ENCODE results near the gene ELL2. TPM values are rescaled to one million over a fixed set of nuclear protein-coding genes. Genes with fewer than 3 reads are reported as not detected.

ELL2 gene
- total RNA-seq, 1 experiment from 2014 or later, result 24.4 TPM

DNA sequence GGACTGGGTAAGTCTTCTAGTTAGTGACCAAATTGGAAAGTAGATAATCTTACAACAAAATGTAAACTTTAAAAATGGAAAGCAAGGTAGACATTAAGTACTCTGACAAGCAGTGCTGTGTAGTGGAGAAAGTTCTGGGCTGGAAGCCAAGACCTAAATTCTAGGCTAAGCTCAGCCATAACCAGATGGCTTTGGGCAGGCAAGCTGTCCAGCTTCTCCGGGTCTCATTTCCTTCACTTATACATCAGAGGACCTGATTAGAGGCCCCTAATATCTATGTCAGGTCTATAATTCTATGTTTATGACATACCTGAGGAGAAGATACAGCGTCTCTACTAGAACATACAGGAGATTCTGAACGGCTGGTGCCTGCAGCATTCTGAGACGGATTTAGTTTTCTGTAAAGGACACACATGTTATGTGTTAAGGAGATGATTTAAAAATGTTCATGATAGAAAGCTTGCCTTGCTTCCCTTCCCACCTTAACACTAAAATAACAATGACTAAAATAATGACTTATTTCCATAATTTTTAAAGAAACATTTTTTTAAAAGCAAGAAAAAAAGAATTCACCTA, 61.2 kb downstream of the ELL2 start (continued):
- TF ChIP-seq, protein P1, sequence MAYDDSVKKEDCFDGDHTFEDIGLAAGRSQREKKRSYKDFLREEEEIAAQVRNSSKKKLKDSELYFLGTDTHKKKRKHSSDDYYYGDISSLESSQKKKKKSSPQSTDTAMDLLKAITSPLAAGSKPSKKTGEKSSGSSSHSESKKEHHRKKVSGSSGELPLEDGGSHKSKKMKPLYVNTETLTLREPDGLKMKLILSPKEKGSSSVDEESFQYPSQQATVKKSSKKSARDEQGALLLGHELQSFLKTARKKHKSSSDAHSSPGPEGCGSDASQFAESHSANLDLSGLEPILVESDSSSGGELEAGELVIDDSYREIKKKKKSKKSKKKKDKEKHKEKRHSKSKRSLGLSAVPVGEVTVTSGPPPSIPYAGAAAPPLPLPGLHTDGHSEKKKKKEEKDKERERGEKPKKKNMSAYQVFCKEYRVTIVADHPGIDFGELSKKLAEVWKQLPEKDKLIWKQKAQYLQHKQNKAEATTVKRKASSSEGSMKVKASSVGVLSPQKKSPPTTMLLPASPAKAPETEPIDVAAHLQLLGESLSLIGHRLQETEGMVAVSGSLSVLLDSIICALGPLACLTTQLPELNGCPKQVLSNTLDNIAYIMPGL (CRISPR knock-in tag; IDR thresholded peaks at IDR 0.05), result no peak
- no peak for TF ChIP-seq ZNF396 (CRISPR knock-in tag; IDR thresholded peaks at IDR 0.05; ENCODE audit: borderline replicate concordance)

DNA sequence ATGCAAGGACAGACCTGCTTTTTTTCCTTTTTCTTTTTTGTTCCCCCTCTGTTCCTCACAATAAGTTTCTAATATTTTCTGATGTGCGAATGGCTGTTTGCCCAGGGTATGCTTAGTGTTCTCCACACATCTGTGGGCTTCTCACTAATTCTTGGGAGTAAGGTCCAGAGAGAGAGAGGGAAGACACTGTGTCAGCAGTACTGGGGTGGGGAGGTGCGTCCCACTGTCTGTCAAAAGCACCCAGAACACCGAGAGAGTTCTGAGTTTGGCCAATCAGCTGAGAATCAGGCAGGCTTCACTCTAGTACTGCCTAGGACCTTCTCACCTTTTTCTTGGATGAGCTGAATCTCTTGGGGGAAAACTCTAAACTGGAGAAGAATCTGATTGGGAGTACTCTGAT, 61.8 kb downstream of the ELL2 start:
- Mint-ChIP-seq H3K36me3 (peaks cover 4% of the 10 kb centered on the region; the same call in 1 of the 2 replicates), H3K27ac (no peak overlapping the region), H3K4me3 (no peak overlapping the region), H3K9me3 (no peaks in the 10 kb centered on the region), H3K4me1 (peaks cover 32% of the 10 kb centered on the region), H3K27me3 (ENCODE audit: low read depth) (no peaks in the 10 kb centered on the region)
- ChIA-PET CTCF (no interaction called here), POLR2A (no interaction called here)
- TF ChIP-seq, protein P2, sequence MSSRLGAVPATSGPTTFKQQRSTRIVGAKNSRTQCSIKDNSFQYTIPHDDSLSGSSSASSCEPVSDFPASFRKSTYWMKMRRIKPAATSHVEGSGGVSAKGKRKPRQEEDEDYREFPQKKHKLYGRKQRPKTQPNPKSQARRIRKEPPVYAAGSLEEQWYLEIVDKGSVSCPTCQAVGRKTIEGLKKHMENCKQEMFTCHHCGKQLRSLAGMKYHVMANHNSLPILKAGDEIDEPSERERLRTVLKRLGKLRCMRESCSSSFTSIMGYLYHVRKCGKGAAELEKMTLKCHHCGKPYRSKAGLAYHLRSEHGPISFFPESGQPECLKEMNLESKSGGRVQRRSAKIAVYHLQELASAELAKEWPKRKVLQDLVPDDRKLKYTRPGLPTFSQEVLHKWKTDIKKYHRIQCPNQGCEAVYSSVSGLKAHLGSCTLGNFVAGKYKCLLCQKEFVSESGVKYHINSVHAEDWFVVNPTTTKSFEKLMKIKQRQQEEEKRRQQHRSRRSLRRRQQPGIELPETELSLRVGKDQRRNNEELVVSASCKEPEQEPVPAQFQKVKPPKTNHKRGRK (CRISPR knock-in tag; IDR thresholded peaks at IDR 0.05; ENCODE audit: borderline replicate concordance), result no peak
- TF ChIP-seq CREB1 (CRISPR knock-in tag; IDR thresholded peaks at IDR 0.05) (no peak), ZNF317 (CRISPR knock-in tag; IDR thresholded peaks at IDR 0.05; ENCODE audit: borderline replicate concordance, low read depth) (no peak), ZNF671 (CRISPR knock-in tag; IDR thresholded peaks at IDR 0.05) (no peak), NR1H2 (CRISPR knock-in tag; IDR thresholded peaks at IDR 0.05) (no peak)
- TF ChIP-seq, protein P3, sequence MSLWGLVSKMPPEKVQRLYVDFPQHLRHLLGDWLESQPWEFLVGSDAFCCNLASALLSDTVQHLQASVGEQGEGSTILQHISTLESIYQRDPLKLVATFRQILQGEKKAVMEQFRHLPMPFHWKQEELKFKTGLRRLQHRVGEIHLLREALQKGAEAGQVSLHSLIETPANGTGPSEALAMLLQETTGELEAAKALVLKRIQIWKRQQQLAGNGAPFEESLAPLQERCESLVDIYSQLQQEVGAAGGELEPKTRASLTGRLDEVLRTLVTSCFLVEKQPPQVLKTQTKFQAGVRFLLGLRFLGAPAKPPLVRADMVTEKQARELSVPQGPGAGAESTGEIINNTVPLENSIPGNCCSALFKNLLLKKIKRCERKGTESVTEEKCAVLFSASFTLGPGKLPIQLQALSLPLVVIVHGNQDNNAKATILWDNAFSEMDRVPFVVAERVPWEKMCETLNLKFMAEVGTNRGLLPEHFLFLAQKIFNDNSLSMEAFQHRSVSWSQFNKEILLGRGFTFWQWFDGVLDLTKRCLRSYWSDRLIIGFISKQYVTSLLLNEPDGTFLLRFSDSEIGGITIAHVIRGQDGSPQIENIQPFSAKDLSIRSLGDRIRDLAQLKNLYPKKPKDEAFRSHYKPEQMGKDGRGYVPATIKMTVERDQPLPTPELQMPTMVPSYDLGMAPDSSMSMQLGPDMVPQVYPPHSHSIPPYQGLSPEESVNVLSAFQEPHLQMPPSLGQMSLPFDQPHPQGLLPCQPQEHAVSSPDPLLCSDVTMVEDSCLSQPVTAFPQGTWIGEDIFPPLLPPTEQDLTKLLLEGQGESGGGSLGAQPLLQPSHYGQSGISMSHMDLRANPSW (CRISPR knock-in tag; conservative IDR thresholded peaks at IDR 0.05; ENCODE audit: low read depth), result no peak
- TF ChIP-seq, protein P4, sequence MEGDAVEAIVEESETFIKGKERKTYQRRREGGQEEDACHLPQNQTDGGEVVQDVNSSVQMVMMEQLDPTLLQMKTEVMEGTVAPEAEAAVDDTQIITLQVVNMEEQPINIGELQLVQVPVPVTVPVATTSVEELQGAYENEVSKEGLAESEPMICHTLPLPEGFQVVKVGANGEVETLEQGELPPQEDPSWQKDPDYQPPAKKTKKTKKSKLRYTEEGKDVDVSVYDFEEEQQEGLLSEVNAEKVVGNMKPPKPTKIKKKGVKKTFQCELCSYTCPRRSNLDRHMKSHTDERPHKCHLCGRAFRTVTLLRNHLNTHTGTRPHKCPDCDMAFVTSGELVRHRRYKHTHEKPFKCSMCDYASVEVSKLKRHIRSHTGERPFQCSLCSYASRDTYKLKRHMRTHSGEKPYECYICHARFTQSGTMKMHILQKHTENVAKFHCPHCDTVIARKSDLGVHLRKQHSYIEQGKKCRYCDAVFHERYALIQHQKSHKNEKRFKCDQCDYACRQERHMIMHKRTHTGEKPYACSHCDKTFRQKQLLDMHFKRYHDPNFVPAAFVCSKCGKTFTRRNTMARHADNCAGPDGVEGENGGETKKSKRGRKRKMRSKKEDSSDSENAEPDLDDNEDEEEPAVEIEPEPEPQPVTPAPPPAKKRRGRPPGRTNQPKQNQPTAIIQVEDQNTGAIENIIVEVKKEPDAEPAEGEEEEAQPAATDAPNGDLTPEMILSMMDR (IDR thresholded peaks at IDR 0.05), result no peak
- TF ChIP-seq, protein P5, sequence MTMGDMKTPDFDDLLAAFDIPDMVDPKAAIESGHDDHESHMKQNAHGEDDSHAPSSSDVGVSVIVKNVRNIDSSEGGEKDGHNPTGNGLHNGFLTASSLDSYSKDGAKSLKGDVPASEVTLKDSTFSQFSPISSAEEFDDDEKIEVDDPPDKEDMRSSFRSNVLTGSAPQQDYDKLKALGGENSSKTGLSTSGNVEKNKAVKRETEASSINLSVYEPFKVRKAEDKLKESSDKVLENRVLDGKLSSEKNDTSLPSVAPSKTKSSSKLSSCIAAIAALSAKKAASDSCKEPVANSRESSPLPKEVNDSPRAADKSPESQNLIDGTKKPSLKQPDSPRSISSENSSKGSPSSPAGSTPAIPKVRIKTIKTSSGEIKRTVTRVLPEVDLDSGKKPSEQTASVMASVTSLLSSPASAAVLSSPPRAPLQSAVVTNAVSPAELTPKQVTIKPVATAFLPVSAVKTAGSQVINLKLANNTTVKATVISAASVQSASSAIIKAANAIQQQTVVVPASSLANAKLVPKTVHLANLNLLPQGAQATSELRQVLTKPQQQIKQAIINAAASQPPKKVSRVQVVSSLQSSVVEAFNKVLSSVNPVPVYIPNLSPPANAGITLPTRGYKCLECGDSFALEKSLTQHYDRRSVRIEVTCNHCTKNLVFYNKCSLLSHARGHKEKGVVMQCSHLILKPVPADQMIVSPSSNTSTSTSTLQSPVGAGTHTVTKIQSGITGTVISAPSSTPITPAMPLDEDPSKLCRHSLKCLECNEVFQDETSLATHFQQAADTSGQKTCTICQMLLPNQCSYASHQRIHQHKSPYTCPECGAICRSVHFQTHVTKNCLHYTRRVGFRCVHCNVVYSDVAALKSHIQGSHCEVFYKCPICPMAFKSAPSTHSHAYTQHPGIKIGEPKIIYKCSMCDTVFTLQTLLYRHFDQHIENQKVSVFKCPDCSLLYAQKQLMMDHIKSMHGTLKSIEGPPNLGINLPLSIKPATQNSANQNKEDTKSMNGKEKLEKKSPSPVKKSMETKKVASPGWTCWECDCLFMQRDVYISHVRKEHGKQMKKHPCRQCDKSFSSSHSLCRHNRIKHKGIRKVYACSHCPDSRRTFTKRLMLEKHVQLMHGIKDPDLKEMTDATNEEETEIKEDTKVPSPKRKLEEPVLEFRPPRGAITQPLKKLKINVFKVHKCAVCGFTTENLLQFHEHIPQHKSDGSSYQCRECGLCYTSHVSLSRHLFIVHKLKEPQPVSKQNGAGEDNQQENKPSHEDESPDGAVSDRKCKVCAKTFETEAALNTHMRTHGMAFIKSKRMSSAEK (CRISPR knock-in tag; IDR thresholded peaks at IDR 0.05; ENCODE audit: borderline replicate concordance), result no peak
- DNase-seq (ENCODE audit: low spot score) (no peak), ATAC-seq (no peak)
